ENCODE results near the gene AIG1. TPM values are rescaled to one million over a fixed set of nuclear protein-coding genes. Genes with fewer than 3 reads are reported as not detected.

AIG1 gene
- total RNA-seq, 1 donor, result 18.9 TPM

DNA sequence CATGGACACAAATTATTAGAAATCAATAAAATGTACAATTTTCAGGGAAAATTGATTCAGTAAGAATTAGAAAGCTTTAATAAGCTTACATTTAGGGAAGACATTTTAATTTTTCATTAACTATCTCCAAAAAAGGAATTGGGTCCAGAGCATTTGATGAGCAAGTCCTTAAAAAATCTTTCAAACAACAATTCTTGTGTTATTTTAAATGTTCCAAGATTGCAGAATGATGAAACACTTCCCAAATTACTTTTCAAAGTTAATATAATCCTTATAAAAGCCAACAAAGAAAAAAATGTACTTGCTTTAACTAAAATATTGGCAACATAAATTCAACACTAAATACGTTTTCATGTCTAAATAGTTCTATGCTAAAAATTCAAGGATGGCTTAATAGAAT, 287.8 kb downstream of the AIG1 start:
- DNase-seq (ENCODE audit: low read depth in 2 of 3, low spot score in 2 of 3), result no peak

DNA sequence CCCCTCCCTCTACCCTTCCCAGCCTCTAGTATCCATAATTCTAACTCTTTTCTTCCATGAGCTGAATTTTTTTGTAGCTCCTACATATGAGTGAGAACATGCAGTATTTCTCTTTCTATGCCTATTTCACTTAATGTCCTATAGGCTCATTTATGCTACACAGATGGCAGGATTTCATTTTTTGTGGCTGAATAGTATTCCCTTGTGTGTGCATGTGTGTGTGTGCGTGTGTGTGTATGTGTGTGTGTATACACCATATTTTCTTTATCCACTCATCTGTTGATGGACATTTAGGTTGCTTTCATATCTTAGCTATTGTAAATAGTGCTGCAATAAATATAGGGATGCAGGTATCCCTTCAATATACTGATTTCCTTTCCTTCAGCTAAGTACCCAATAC, 288.8 kb downstream of the AIG1 start:
- no peak for DNase-seq (ENCODE audit: low read depth in 2 of 3, low spot score in 2 of 3)

DNA sequence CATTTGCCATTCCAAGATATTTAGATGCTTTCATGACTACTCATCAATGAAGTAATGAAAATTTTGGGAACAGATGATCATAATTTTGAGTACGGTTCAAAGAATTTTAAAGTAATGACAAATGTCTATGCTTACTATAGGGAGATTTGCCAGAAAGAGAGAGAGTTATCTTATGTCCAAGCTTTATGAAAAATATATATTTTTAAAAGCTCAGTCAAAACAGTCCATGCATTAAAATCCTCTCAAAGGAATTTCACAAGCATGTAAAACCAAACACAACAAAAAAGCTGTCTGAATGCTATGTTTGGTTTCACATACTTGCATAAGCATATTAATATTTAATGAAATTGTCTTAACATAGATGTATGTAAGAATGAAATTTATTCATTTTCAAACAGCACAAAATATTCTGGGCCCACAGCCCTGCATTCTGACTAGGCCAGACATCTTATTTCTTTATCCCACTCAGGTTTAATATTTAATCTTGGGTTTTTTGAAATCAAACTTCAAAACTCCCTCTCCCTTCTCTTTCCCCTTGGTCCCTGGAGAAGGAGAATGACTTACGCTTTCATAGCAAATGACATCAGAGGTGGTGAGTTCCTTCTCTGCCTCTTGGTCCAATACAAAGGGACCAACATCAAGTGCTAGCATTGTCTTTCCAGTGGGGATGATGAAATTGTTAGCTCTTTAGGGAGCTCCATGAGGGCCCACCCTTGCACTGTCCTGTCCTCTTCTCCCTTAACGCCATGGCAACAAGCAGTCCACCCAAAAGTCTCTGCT, 295.6 kb downstream of the AIG1 start:
- no peak for DNase-seq (ENCODE audit: low read depth in 2 of 3, low spot score in 2 of 3)

DNA sequence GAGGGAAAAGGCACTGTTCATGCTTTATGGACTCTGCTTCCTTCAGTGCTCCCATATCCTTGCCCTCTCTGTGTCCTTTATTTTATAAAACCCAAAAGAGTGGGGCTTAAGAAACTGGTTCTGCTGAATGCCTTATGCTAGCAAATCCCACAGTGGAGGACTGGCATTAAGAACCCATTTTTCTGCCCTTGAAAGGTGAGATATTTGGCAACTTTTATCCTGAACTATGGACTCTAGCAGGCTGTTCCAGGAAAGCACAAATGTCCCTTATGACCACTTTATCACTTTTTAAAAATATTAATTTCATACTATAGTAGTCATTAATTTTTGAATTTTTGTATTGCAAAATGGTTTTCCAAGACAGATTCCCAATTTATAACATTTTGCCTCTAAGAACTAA, 296.5 kb downstream of the AIG1 start:
- no peak for DNase-seq (ENCODE audit: low read depth in 2 of 3, low spot score in 2 of 3)

GRCh38 chr6:143357561-143358255, 297.0 kb downstream of the AIG1 start:
- DNase-seq (ENCODE audit: low read depth in 2 of 3, low spot score in 2 of 3), result no peak

GRCh38 chr6:143361536-143362191, 301.0 kb downstream of the AIG1 start:
- no peak for DNase-seq (ENCODE audit: low read depth in 2 of 3, low spot score in 2 of 3)

- DNase-seq (ENCODE audit: low read depth in 2 of 3, low spot score in 2 of 3), result no peak
Measured at GRCh38 chr6:143362192-143362558, 301.5 kb downstream of the AIG1 start.

DNA sequence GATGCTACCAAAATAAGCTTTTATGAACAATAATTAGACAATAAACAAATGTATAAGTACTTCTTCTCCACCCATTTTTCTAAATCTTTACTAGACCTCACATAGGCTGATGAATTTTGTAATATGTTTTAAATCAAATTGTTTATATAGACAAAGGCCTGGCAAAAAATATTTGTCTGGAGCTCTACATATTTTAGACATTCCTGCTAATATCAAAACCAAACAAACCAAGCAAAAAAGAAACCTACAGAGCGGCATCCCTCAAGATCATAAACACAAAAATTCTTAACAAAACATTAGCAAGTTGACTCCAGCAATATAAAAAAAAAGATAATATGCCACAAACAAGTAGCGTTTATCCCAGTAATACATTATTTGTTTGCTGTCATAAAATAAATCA, 302.6 kb downstream of the AIG1 start:
- DNase-seq (ENCODE audit: low read depth in 2 of 3, low spot score in 2 of 3), result no peak

DNA sequence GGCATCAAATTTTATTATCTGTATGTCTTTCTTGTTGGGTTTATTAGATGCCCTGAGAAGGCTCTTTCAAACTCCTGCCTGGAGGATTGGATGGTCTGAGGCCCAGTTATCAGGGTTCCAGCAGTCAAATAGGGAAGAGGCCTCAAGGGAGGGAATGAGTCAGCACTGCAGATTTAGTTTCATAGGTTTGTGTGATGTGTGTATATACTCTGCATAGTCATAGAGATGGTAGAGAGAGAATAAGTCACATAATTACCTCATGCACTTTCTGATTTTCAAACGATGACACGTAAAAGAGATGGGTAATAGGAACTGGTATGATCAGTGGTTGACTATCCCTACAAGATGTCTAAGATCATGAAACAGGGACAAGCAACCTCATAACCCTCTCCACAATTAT, 307.7 kb downstream of the AIG1 start:
- DNase-seq (ENCODE audit: low read depth in 2 of 3, low spot score in 2 of 3), result peak in 1 of 3 donors; percentile 29

- DNase-seq (ENCODE audit: low read depth in 2 of 3, low spot score in 2 of 3), result no peak
Measured at GRCh38 chr6:143369971-143370370, 309.3 kb downstream of the AIG1 start.

DNA sequence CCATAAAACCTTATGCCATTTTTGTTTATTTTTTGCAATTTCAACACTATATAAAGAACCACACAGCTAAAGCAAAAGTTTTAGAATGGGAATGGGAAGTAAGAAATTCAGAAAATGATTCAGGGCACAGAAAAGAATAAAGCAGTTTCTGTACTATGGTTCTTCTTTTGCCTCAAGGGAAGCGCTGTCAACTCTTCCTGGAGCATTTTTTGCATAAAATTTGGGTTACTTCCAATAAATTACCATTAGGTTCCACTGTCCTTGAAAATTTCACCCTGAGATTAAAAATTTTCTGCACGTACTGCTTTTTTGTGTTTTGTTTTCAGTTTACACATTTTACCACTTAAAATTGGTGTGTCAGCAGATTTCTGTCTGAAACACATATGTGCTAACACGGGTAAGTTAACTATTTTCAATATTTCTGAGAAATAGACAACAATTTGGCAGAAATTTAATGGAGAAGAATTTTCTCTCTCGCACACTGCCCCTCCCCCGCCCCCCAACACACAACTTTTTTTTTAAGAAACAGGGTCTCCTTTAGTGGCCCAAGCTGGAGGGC, 310.2 kb downstream of the AIG1 start:
- no peak for DNase-seq (ENCODE audit: low read depth in 2 of 3, low spot score in 2 of 3)

DNA sequence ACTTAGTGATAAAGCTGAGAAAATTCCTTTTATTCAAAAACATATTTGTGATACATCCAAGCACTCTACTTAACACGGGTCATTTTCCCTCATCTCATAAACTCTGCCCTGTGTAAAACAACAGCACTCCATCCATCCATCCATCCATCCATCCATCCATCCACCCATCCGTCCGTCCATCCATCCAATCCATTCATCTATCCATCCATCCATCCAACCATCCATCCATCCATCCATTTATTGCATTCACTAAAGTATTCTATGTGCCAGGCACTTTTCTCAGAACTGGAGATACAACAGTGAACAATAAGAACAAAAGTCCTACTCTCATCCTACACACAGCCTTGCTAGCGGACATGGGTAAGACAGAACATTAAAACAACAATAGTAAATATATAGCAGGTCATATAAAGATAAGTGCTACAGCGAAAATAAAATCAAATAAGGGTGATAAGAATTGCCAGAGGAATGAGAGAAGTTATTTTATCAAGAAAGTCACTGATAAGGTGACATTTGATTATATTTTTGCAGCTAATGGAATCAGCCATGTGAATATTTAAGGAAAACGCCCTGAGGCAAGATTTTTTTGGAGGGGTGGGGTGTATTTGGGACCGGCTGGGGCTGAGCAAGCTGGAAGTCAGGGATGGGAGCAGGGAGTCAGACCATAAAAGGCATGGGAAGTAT, 311.7 kb downstream of the AIG1 start:
- no peak for DNase-seq (ENCODE audit: low read depth in 2 of 3, low spot score in 2 of 3)

DNA sequence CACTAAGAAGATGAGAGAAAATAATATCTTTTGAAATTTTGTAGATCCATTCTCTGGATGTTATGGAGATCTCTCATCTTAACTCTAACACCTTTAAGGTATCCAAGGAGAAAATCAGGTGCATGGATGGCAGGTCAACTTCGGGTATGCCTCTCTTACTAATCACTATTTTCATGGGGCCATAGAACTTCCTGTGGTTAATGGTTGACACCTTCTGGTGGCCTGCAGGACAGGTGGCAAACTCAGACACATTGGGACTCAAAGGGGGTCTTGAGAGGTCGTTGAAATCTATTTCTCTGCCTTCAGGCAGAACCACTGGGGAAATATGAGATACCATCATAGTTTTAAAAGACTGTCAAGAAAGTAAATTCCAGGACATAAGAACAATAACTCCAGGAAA, 313.3 kb downstream of the AIG1 start:
- DNase-seq (ENCODE audit: low read depth in 2 of 3, low spot score in 2 of 3), result no peak

DNA sequence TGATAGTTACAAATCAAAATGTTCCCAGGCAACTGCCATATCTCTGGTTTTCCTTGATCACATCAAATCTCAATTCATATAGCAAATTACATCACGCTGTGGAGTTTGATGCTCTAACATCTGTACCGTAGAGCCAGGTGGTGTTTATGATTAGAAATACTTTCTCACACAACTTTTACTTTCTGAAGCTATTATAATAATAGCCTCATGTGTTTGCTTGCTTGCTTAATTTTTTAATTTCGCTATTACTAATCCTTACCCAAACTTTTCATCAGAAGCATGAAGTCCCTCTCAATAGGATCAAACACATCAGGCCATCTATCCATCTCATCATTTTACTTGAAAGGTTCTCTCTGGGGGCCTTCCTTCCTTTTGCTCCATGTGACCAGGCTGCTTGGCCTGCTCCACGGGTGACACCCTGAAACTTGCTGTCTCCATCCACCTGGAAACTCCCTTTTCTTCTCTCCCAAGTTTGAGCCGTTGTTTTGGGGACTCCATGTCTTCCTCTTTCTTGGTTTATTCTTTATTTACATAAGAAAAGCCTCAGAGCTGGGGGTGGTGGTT, 314.4 kb downstream of the AIG1 start:
- no peak for DNase-seq (ENCODE audit: low read depth in 2 of 3, low spot score in 2 of 3)

- no peak for DNase-seq (ENCODE audit: low read depth in 2 of 3, low spot score in 2 of 3)
Measured at GRCh38 chr6:143376375-143376774, 315.7 kb downstream of the AIG1 start.

GRCh38 chr6:143376861-143377260, 316.2 kb downstream of the AIG1 start:
- DNase-seq (ENCODE audit: low read depth in 2 of 3, low spot score in 2 of 3), result no peak

DNA sequence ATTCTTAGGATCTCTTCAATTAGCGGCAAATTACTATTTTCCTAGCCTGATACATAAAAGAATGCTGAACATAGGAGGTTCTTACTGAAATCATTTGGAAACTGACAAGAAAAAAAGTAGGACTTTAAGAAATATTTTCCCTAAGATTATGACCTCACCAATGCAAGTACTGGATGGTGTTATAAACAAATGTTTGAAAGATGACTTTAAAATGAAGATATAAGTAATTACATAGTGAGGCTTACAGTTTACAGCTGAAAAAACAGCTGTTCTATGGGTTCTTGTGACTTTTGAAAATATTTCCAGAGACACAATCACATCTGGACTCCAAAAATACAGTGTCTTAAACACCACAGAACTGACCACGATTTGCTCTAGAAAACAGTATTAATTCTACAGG, 324.9 kb downstream of the AIG1 start:
- DNase-seq (ENCODE audit: low read depth in 2 of 3, low spot score in 2 of 3), result no peak

- no peak for DNase-seq (ENCODE audit: low read depth in 2 of 3, low spot score in 2 of 3)
Measured at GRCh38 chr6:143390278-143390677, 329.6 kb downstream of the AIG1 start.

Measured in hematopoietic multipotent progenitor cell (in vitro differentiated cells).